ENCODE results near the gene FBLN2.
"Not testable (repeated sequence)": the region's sequence is repeated elsewhere in the genome, so short reads cannot be mapped to it uniquely, and the experiment has no call there.

FBLN2 gene

GRCh38 chr3:13514639-13515435 lies 34.1 kb upstream of the FBLN2 start:
- no peak for DNase-seq

DNA sequence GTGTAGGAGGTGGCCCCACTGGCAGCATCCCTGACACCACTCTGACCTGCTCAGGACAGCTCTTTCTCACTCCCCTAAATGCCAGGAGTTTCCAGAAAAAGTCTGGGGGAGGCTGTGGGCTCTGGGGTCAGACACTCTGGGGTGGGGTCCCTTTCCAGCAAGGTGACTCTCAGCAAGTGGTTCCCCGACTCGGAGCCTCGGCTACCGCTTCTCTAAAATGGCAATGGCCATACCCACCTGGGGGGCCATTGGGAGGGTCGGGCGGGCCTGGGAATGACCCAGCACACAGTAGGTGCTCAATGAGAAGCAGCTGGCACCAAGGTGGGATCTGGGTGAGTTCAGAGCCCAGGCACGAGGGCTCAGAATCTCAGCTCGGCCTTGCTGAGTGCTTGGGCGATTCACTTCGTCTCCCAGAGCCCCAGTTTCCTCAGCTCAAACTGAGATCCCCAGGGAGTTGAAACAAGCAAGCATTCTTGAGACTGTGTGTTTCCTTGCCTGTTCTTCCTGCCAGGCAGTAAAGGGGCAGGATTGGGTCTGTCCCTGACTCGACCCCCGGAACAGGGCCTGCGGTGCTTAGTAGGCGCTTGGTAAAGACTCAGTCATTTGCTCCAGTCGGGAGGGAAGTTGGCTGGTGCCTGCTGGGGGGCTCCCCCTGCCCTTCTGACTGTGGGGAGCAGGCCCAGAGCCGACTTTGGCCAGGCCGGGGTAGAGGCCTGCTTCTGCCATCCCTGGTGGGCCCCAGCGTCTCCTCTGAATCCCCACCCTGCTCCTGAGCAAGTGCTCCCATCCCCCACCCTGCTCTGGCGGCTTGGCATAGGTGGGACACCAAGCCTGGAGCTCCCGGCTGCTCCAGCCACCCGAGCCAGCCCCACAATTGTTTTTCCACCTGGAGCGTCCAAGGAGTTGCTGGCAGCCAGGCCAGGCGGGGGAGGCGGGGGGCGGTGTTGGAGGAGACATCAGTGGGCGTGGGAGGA lies 32.9 kb upstream of the FBLN2 start:
- DNase-seq, result no peak

- DNase-seq, result no peak
Measured at GRCh38 chr3:13516760-13517135, 32.2 kb upstream of the FBLN2 start.

- DNase-seq, result no peak
Measured at GRCh38 chr3:13517253-13517977, 31.5 kb upstream of the FBLN2 start.

- no peak for DNase-seq
Measured at GRCh38 chr3:13518516-13518953, 30.4 kb upstream of the FBLN2 start.

GRCh38 chr3:13519006-13519791 lies 29.7 kb upstream of the FBLN2 start:
- no peak for DNase-seq

GRCh38 chr3:13520326-13520880 lies 28.5 kb upstream of the FBLN2 start:
- no peak for DNase-seq

- no peak for DNase-seq
Measured at GRCh38 chr3:13521309-13521708, 27.6 kb upstream of the FBLN2 start.

DNA sequence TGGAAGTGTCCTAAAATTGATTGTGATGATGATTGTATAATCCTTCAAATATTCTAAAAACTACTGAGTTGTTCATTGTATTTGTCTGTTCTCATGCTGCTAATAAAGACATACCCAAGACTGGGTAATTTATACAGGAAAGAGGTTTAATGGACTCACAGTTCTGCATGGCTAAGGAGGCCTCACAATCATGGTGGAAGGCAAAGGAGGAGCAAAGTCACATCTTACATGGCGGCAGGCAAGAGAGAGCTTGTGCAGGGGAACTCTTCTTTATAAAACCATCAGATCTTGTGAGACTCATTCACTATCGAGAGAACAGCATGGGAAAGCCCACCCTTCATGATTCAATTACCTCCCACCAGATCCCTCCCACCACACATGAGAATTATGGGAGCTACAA lies 27.2 kb upstream of the FBLN2 start:
- DNase-seq, result not testable (repeated sequence)

GRCh38 chr3:13522236-13522635 lies 26.7 kb upstream of the FBLN2 start:
- DNase-seq, result no peak

DNA sequence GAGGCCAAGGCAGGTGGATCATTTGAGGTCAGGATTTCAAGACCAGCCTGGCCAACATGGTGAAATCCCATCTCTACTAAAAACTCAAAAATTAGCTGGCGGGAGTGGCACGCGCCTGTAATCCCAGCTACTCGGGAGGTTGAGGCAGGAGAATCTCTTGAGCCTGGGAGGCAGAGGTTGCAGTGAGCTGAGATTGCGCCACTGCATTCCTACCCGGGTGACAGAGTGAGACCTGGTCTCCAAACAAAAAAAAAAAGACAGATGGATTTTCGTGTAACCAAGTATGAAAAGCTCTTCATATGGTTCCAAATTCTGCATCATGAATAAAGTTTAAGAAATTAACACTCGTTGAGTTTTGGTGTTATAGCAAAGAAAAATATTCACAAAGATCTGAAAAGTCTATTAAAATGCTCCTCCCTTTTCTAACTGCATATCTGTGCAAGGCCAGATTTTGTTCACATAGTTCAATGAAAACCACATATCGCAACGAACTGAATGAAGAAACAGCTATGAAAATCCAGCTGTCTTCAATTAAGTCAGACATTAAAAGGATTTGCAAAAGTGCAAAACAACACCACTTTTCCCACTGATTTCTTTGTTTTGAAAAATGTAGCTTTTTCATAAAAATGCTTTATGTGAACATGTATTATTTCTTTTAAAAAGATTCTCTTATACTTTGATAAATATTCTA lies 23.8 kb upstream of the FBLN2 start:
- DNase-seq, result no peak

DNA sequence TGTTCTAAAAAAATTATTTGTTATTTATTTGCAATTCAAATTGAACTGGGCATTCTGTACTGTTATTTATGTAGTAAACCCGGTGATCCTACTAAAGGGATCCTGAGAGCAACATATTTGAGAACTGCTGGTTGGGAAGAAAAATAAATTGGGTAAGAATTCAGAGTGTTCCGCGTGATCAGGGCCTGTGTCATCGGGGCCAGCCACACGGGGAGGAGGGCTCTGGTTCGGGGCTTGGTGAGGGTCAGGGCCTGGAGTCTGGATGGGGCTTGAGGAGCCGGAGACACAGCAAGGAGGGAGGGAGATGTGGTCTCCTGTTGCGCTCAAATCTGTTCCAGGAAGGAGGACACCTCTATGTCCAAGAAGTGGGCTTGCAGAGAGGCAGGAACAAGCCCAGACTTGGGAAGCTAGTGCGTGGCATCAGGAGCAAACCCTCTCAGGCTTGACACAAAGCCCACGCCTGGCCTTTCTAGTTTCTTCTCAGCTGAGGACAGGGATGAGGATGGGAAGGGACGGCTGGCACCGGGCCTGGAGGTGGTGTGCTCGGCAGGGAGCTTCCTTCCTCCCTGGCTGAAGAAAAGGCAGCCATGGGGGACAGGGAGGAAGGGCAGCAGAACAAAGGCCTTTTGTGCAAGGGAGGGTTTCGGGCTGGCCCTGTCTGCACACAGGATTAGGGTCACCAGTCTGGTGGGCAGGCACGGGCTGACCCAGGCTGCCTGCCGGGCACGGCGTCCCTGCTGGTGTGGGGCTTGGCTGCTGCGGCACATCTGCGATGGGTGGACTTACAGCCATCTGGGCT lies 22.9 kb upstream of the FBLN2 start:
- no peak for DNase-seq

- no peak for DNase-seq
Measured at GRCh38 chr3:13526626-13526949, 22.3 kb upstream of the FBLN2 start.

DNA sequence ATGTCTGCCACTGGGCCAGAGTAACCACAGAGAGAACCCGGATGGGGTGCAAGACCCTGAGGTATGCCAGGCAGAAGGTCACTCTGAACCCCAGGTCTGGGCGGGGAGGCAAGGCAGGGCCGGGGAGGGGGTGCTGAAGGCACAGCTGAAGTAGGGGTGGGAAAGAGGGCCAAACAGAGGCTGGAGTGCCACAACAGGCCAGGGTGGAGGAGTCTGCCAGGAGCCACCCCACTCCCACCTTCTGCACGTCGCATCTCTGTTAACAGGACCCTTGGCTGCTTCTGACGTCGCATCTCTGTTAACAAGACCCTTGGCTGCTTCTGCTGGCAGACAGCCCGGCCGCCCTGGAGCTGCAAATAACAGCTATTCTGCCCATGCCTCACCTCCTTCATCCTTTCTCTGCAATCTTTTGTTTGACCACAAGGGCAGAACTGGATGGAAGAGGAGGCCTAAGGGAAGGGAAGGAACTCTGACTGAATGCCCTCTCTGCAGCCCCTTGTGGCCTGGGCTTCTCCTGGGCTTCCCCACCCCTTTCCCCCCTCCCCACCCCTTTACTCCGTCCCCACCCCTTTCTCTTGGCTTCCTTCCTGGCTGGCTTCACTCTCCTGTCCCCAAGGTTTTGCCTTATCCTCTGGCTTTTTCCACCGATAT lies 20.6 kb upstream of the FBLN2 start:
- no peak for DNase-seq

- DNase-seq, result no peak
Measured at GRCh38 chr3:13529196-13530112, 19.5 kb upstream of the FBLN2 start.

- no peak for DNase-seq
Measured at GRCh38 chr3:13530241-13531009, 18.5 kb upstream of the FBLN2 start.

- no peak for DNase-seq
Measured at GRCh38 chr3:13532085-13532484, 16.8 kb upstream of the FBLN2 start.

DNA sequence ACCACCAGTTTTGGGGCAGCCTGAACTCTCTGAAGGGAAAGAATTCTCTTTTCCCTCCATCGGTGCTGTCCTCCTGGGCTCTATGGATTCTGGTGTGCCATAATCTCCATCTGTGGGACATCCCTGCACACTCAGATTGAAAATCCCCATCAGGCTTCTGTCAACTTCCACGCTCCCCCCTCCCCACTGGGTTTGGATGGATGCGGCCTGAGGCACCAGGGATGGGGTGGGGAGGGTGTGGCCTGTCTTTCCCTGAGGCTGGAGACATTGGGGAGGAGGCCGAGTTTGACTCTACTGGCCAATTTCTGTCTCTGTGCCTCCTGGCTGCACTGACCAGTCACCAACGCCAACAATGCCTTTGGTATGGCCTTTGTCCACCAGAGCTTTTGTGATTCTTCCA lies 16.3 kb upstream of the FBLN2 start:
- no peak for DNase-seq
